RKO (cell line): ENCODE data around the gene PSTPIP2.
"Not testable (repeated sequence)": the region's sequence is repeated elsewhere in the genome, so short reads cannot be mapped to it uniquely, and the experiment has no call there.

Experiments
- DNase-seq: peaks from one replicate; pipeline ENCODE4 v3.0.0-alpha.2; 2016; ENCODE audit warnings: low spot score

Gene PSTPIP2

DNA sequence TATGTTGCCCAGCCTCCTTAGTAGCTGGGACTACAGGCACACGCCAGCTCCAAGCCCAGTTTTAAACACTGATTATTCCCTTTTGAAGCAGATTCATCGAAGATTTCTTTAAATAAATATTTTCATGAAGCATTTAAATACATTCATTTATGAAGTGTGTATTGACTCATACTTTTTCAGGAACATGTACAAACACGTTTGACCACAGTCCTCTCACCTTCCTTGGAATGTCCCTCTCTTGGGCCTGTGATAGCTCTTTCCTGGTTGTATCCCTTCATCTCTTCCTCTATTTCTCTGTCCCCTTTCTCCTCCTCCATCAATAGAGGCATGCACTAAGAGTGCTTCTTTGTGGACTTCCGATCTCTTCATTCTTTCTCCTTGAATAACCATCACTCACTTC, 2.5 kb downstream of the PSTPIP2 start:
- DNase-seq: no peak

DNA sequence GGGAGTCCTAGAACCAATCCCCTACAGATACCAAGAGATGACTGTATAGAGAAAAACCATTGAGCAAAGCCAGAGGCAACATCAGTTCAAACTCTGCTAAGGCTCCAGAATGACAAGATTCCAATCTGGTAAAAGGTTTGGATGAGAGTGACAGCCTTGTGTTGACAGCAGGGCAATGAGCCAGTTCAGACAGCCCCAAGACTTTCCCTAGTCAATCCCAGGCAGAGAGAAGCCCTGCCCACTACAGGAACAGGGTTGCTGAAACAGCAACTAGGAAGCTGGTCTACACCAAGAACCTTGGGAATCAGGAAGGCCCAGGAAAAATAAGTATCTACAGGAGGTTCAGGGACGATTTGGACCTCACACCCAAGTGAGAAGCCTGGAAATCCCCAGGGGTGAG, 3.3 kb downstream of the PSTPIP2 start:
- DNase-seq: no peak

DNA sequence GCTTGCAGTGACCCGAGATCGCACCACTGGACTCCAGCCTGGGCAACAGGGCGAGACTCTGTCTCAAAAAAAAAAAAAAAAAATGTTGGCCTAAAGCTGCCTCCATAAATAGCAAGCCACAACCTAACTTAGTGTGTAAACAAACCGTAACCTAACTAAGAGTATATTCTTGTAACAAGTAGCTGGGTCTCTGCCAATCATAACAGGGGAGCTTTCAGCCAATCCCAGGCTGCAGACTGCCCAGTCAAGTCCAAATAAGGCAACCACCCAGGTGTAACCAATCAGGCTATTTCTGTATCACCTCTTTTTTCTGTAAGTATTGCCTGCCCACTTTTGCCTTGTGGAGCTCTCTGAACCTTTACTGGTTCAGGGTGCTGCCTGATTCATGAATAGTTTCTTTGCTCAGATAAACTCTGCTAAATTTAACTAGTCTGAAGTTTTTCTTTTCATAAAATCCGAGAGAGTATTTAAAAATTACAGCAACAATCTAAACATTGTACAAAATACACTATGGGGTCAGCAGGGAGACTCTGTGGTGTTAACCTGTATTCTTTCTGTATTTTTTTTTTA, 4.5 kb downstream of the PSTPIP2 start:
- peak; percentile 29 for DNase-seq

- no peak for DNase-seq
Measured at GRCh38 chr18:46062781-46063180, 9.3 kb downstream of the PSTPIP2 start.

- DNase-seq: no peak
Measured at GRCh38 chr18:46061796-46062195, 10.3 kb downstream of the PSTPIP2 start.

DNA sequence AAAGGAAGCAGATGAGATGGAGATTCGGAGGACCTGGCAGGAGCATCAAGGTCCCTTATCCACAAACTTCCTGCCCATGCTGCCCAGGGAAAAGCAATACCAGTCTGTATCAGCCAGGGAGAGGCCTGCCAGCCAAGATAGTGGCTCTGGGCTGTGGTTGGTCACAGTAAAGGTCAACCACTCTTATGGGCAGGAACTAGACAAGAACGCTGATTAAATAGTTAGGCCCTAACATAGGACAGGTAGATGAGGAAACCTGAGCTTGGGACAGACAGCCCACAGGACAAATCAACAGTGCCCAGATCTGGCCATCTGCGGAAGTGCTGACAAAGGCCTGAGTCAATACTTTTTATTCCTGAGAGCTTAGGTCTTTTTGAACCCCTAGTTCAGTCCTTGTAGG, 10.7 kb downstream of the PSTPIP2 start:
- DNase-seq: no peak

DNA sequence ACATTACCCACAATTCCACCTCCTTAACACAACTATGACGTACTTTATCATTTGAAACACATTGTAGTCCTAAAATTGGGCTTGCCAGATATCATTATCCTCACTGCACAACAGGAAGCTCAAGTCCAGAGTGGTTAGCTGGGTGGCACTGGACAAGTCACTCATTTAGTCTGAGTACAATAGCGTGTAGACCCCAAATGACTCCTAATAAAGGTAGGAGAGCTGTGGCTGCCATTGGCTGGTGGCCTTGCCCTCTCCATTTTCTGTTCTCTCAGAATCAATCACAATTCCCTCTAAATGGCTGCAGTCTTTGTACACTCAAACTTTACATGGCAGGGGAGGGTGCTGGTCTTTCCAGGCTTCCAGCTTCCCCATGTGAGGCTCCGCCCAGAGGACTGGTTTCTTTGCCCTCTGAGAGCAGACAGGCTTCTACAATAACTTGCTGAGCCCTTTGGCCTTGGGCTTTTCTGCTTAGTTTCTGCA, 11.7 kb downstream of the PSTPIP2 start:
- DNase-seq: no peak

GRCh38 chr18:46055838-46056230, 16.2 kb downstream of the PSTPIP2 start:
- DNase-seq: no peak

DNA sequence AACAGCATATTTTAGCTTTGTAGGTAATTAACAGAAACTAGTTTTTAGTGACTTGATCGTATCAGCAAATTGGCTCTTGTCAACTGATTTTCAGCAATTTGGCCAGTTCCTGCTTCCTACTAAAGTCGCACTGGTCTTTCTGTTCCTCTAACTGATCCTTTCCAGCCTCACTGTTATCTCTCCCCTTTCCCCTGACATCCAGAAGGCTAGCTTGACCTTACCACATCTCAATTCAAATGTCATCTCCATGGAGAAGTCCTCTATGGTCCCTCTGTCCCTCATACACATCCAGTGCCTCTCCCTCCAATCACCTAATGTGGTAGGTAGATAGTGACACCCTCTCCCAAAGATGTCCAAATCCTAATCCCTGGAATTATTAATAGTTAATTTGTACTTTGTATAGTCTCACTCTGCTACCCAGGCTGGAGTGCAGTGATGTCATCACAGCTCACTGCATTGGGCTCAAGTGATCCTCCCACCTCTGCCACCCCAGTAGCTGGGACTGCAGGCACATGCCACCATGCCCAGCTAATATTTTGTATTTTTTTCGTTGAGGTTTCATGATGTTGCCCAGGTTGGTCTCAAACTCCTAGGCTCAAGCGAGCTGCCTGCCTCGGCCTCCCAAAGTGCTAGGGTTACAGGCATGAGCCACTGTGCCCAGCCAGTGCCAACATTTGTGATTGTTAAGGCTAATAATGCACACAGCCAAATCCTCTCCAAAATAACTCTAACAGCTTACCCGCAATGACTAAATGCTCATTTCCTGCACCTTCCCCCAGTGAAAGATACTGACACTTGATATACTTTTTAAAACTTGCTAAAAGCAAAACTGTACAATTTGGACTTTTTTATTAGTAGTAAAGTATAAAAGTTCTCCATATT, 16.9 kb downstream of the PSTPIP2 start:
- no peak for DNase-seq

DNA sequence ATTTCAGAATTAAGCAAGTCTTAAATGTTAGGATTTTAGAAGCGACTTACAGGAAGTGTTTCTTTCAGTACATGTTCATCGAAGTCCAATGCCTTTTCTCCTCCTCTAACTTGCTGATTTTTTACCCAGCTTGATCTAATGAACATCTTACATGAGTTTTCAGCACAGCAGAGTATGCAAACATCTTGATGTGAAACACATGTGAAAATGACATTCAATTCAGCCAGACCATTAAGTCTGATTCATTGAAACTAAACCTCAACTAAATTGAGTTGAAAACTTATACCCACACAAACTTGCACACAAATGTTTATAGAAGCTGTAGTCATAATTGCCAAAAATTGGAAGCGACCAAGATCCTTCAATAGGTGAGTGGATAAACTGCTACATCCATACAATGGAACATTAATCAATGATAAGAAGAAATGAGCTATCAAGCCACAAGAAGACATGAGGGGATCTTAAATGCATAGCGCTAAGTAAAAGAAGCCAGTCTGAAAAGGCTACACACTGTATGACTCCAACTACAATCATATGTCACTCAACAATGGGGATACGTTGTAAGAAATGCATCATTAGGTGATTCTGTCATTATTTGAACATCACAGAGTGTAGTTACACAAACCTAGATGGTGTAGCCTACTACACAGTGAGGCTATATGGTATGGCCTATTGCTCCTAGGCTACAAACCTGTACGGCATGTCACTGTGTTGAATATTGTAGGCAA, 18.5 kb downstream of the PSTPIP2 start:
- DNase-seq: no peak

- no peak for DNase-seq
Measured at GRCh38 chr18:46051731-46052461, 20.2 kb downstream of the PSTPIP2 start.

DNA sequence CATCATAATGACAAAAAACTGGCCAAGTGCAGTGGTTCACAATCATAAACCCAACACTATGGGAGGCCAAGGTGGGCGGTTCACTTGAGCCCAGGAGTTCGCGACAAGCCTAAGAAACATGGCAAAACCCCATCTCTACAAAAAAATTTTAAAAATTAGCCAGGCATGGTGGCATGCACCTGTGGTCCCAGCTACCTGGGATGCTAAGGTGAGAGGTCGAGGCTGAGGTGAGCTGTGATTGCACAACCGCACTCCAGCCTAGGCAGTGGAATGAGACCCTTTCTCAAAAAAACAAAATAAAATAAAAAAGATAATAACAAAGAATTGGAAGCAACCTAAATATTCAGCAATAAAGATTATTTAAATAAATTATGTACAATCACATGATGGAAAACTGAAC, 21.8 kb downstream of the PSTPIP2 start:
- no peak for DNase-seq

GRCh38 chr18:46048641-46049040, 23.4 kb downstream of the PSTPIP2 start:
- DNase-seq: no peak

DNA sequence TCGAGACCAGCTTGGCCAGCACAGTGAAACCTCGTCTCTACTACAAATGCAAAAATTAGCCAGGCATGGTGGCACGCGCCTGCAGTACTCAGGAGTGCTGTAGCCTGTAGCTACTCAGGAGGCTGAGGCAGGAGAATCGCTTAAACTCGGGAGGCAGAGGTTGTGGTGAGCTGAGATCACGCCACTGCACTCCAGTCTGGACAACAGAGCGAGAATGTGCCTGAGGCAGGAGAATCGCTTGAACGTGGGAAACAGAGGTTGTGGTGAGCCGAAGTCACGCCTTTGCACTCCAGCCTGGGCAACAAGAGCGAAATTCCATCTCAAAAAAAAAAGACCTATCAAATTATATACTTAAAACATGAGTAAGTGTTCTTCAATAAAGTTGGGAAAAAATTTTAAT, 24.7 kb downstream of the PSTPIP2 start:
- not testable (repeated sequence) for DNase-seq

DNA sequence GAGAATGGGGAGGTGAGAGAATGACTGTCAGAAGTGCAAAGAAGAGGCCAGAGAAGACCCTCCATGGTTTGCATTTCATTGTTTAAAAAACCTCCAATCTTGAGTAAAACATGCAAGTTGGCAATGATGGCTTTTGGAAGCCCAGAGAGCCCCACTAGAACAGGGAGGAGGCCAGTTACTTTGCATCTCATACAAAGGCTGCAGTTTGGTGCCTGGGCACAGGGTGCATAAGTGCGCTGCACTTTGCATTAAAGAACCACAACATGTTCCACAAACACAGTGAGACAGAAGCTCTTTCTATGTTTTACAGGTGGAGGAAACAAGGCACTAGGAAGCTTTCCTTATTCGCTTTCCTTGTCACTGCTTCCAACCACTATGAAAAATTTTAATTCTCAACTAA, 25.4 kb downstream of the PSTPIP2 start:
- DNase-seq: no peak

- no peak for DNase-seq
Measured at GRCh38 chr18:46046126-46046525, 25.9 kb downstream of the PSTPIP2 start.

DNA sequence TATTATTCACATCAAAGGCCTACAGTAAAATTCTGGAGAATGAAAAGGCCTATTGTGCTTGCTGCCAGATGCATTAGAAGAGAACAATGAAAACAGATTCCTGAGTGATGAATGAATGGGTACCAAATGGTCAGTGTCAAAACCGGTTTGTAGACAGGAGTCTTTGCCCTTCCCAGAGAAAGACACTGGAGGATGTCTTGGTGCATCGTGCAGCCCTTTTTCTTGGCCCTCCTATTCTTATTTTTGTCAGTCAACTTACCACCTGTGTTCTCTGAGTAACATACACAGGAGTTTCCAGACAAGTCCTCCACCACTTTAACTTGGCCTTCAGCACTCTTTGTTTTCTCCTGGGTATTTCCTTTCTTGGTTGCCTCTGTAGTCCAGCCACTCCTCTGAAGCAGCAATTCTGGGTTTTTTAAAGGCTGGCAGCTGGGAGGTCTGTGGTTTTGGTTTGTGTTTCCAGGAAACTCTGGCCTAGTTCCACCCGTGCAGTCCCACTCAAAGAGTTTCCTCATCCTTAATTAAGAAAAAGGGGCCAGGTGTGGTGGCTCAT, 29.4 kb downstream of the PSTPIP2 start:
- no peak for DNase-seq

- no peak for DNase-seq
Measured at GRCh38 chr18:46040747-46041104, 31.3 kb downstream of the PSTPIP2 start.

GRCh38 chr18:46040033-46040746, 31.9 kb downstream of the PSTPIP2 start:
- DNase-seq: no peak

DNA sequence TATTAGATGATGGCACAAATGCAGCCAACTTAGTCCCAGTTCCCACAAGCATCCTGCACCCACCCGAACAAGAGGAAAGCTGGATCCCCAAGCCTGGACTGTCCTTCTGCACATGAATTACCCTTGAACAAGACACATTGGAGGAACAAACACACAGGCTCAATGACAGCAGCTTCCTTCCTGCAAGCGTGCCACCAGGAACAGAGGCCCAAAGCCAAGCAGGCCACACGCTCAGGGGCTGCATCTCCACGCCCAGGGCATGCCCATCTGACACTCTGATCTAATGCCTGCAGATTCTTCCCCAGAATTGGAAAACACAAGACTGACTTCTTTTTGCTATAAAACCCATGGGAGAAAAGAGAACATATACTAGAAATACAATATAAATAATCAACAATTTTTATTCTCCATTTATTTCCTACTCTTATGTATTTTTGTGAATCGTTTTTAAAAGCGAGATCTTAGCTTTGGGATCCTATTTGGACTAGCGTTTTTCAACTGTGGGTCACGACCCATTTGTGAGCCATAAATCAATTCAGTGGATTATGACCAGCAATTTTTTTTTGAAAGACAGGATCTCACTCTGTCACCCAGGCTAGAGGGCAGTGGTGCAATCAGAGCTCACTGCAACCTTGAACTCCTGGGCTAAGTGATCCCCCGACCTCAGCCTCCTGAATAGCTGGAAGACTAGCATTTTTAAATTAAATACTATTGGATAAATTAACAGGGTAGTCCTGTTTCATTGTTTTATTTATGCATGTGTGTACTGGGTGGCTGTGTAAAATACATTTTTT, 34.4 kb downstream of the PSTPIP2 start:
- DNase-seq: no peak
